Stimulated activated CD4-positive, alpha-beta T cell treated with anti-CD3 and anti-CD28 coated beads, Interleukin-1b, Interleukin-23, amount 100 ng/mL, for 4 hours (primary cell): ENCODE measurements around the gene RPS6KA2.

Source experiments
- DNase-seq, 2 donors: peaks; one replicate each; pipeline ENCODE4 v3.0.0-alpha.2; 2020; ENCODE audit warnings: low read depth in 2 of 2

RPS6KA2 gene

DNA sequence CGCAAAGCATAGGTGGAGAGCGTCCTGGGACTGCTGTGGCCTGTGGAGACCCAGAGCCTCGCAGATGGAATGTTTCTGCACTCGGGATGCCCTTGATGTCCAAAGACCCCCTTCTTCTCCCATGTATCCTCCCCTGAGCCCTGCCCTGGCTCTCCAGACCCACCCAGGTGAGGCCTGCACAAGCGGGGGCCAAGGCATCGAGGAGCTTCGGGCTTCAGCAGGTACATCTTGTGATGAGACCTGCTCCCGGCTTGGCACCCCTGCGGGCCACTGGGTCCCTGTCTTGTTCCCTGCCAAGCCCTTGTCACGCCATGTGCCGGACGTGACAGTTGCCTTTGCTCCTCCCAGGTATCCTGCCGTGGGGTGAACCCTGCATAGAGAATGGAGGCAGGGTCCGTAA lies 125.8 kb downstream of the RPS6KA2 start:
- no peak for DNase-seq

DNA sequence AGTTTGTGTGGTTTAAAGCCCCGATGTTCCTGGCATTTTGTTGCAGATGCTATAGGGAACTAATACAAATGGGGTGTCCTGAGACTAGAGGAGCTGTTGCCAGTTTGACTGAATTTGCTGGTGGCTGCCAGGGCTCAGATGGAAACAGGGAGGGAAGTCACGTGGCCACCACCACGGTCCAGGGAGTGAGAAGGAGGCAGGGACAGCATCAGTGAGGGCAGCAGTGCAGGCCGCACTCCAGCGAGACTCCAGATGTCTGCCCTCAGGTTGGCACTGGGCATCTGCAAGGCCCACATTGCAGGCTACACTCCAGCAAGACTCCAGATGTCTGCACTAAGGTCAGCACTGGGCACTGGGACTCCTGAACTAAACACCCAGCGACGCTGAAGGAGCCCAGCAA lies 126.8 kb downstream of the RPS6KA2 start:
- no peak for DNase-seq

DNA sequence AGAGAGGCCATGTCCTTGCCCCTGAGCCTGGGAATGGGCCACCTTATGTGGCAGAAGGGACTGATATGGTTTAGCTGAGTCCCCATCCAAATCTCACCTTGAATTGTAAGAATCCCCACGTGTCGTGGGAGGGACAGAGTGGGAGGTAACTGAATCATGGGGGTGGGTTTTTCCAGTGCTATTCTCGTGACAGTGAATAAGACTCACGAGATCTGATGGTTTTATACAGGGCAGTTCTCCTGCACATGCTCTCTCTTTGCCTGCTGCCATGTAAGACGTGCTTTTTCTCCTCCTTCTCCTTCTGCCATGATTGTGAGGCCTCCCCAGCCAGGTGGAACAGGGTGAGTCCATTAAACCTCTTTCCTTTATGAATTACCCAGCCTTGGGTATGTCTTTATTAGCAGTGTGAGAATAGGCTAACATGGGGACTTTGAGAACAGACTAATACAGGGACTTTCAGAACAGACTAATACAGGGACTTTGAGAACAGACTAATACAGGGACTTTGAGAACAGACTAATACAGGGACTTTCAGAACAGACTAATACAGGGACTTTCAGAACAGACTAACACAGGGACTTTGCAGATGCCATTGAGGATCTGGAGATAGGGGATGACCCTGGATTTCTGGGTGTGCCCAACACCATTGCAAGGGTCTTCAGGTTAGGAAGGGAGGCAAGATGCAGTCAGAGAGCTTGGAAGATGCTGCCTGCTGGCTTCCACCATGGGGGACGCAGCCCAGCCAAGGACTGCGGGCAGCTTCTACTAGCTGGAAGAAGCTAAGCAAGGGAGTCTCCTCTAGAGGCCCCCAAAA lies 127.5 kb downstream of the RPS6KA2 start:
- no peak for DNase-seq

DNA sequence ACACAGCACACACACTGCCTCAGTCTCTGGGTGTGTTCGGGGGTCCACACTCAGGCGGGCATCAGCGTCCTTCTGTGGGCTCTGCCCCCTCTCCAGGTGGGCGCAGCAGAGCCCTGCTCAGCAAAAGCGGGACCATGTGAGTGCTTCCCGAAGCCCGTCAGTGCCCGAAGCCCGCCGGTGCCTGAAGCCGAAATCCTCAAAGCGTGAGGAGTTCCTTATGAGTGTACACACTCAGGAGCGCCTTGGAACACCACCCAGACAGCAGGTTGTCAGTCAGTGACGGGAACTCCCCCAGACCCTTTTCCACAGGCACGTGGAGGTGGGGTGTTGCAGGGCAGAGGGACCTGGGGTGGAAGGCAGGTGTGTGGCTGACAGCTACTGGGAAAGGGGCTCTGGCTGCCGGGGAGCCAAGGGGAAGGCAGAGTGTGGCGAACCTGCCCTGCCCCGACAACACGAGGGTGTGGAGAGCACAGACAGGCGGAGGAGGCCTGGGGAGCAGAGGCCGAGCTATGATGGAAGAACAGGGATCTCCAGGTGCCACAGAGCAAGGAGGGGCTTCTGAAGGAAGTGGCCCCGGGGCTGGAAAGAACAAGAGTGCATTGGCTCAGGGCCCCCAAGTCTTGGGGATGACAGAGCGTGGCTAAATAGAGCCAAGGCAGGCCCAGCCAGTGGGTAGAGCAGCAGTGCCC lies 128.2 kb downstream of the RPS6KA2 start:
- no peak for DNase-seq

DNA sequence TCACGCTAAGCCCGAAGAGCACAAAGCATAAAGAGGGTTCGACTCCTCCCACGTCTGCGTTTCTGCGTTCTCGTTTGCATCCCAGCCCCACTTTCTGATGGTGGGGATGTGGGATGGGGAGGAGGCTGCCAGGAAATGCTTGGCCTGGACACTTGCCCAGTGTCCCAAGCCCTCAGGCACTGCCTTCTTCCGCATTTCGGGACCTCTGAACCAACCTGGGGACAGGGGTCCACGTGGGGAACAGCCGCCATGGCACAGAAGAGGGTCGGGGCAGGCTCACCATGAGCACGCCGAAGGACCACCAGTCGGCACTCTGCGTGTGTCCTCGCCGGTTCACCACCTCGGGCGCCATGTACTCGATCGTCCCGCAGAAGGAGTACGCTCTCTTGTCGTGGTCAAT lies 128.8 kb downstream of the RPS6KA2 start:
- no peak for DNase-seq

DNA sequence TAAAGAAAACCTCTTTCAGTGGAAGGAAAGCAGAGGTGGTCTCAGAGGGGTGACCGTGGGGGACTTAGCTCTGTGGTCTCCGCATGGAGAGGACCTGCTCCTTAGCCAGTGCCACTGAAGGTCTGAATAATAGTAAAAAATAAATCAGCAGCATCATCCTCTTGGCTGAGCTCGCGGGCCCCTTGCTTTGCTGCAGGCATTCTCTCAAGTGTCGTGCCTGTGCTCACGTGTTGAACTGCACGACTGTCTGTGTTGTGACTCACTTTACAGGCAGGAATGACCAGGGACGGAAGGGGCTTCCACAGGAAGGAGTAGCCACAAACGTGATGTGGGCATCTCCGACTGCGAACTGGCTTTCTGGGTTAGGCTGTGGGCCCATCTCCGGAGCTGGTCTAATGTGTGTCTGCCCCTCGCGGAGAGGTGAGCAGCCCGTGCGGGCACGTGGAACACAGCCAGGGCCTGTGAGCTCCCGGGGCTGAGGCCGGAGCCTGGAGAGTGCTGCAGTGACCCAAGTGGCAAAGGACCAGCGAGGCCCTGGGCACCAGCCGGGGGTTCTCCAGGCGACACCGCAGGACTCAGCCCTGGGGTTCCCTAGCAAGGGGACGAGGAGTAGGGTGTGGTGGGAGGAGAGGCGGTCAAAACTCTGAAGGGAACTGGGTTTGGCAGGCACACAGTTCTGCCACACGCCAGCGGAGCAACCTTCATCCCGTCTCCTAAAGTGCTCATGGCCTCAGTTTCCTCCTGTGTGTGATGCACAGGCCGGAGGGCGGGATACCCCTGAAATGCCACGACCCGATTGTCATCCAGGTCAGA lies 129.8 kb downstream of the RPS6KA2 start:
- DNase-seq: no peak

DNA sequence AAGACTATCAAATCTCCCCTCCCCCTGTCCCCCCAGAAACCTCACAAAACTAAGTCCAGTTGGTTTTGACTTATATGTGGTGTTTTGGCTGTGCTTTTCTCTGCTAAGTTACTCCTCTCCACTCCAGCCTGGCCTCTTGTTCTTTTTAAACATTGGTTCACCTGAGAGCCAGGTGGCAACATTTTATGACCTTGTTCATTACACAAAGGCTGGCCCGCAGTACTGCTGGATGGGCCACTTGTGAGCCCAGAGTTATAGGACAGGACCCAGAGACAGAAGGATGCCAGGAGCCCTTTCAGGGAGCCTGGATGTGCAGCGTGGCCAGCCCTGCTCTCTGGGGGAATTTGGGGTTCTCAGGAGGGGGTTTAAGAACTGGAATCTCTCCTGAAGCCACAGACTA lies 130.6 kb downstream of the RPS6KA2 start:
- DNase-seq: no peak

DNA sequence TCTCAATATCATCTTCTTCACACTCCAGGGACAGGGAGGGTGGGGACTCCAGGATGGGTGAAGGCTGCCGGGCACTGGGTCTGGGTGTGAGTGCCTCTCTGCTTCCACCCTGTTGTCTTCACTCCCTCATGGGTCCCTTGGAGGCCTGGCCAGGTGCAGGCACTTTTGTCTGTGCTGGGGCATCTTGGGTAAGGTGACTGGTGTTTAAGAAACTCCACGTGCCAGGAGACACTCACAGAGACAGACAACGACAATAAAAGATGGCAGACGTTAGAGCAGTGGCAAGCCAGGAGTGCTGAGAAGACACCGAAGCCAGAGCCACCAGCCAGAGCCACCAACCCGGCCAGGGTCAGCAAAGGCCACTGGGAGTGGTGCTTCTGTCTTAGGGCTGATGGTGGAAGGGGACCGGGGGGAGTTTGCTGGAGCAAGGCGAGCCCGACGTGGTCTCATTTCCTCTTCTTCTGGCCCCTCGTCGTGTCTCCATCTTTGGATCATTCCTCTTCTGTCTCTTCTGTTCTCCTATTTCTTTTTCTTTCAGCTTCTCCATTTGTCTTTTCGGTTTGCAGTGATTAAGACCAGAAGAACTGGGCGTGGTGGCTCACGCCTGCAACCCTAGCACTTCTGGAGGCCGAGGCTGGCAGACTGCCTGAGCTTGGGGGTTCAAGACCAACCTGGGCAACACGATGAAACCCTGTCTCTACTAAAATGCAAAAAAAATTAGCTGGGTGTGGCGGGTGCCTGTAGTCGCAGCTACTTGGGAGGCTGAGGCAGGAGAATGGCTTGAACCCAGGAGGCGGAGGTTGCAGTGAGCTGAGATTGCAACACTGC lies 131.3 kb downstream of the RPS6KA2 start:
- DNase-seq: no peak

DNA sequence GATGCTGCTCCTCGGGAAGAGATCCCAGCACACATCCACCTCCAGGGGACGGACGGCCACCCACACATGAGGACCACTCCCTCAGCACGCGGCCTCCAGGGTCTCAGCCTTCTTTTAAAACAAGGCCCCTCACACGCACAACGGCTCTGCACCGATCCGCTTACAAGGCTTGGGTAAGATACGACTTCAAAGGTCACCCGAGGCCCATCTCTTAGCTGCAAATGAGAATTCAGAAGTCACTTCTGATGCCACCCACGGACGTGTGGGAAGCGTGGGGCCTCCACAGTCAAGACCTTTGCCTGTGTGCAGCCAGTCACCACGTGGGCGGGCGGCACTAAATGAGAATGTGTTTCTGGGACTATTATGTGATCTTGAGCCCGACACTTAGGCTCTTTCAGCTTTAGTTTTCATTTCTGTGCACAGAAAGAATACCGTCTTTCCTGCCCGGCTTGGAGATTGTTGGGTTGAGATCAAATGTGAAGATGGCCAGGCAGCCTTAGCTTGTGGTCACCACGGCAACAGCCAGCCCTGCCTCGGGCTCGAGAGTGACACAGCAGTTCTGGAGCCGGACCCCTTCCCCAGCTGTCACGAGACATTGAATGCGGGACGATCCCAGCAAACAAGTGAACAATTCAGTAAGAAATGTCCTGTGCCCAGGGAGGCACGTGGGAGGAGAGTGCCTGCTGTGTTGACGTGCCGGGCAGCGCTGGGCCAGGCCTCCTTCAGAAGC lies 132.1 kb downstream of the RPS6KA2 start:
- peak; percentile 35 to 39 for DNase-seq

DNA sequence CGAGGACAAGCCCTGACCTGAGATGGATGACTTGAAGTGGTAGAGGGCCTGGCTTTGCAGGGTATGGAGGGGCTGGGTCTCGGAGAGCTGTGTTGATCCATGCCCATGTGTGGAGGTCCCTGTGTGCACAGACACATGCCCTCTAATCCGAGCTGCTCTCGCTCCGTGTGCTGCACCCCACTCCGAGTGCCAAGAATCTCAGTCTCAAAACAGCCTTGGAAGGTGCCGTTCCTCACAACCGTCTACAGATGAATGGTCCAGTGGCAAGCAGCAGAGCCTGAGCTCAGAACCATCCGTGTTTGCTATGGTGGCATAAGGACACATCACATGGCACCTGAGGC lies 133.0 kb downstream of the RPS6KA2 start:
- DNase-seq: no peak

DNA sequence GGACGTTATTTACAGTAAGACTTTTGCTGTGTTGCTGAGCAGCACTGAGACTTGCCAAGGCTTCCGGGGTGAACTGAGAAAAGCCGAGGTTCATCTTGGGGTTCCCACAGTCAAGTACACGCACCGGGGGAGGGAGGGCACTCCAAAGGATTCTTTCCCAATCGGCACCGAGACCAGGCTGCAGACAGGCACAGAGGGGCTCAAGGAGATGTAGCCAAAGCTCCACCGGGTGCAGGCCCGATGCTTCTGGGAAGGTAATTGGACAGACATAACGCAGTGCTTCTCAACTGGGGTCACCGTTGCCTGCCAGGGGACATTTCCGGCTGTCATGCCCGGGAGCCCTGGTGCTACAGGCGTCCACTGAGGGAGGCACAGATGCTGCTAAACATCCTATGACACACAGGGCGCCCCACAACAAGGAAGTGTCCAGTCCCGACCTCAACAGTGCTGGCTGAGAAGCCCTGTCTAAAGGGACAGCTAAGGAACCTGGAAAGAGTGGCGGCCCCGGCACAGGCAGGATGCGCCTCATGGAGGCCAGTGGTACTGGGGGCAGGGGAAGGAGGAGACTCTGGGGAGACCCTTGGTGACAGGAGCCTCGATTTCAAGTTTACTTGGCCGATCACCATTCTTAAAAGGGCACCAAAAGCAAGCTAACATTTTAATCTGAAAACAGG lies 133.5 kb downstream of the RPS6KA2 start:
- DNase-seq: no peak

DNA sequence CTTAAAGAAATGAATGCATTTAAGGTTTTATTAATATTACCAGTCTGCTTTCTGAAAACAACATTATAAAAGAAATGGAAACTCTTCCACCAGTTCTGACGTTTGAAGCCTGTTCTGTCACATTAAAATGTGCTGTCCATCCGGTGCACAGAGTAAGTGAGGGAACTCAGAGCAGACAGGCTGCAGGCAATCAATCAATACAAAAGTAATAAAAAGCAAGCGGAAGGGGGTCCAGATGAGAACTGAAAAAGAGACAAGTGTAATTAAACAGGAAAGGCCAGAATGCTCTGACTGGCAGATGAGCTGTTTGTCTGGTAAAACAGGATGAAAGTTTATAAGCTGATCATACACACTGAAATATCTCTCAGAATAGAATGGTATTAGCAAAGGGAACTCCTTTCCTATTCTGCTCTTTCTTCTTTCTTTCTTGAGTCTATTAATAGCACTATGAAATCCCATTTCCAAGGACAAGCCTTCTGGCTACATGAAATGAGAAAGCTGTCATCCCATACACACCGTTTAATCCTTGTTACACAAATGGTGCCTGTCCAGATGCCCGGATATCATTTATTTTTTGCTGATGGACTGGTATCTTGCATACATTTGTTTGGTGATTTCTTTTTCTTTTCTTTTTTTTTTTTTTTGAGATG lies 134.8 kb downstream of the RPS6KA2 start:
- DNase-seq: no peak

DNA sequence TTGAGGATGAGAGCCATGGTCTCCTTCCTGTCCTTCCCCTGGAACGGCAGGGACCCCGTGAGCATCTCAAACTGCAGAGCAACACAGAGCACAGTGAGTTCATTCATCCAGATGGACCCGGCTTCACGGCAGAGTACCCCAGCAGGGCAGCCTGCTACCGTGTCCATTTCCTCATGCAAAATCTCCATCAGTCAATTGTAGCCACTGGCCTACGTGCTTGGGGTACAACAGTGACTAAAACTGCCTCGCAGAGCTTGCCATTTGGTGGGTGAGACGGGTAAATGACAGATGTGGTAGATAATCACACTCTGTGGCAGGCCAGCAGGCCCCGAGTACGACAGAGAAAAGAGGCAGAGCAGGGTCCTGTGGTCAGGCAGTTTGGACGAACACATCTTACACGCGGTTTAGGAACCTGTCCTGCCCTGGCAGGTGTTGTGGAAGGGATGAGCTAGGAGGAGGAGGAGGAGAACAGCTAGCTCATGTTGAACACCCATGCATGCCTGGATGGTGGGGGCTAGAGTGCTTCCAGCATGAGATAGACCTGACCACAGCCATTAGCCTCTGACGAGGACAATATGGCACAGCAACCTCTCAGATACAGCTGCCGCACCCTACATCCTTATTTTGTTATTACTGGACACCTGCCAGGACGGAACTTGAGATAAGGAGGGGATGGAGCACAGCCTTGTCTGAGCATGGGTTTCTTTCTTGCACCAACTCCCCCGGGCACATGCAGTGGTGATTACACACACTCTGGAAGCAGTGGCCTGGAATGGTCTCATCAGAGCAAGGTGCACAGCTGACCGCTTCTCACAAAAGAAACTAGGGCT lies 136.2 kb downstream of the RPS6KA2 start:
- DNase-seq: no peak

DNA sequence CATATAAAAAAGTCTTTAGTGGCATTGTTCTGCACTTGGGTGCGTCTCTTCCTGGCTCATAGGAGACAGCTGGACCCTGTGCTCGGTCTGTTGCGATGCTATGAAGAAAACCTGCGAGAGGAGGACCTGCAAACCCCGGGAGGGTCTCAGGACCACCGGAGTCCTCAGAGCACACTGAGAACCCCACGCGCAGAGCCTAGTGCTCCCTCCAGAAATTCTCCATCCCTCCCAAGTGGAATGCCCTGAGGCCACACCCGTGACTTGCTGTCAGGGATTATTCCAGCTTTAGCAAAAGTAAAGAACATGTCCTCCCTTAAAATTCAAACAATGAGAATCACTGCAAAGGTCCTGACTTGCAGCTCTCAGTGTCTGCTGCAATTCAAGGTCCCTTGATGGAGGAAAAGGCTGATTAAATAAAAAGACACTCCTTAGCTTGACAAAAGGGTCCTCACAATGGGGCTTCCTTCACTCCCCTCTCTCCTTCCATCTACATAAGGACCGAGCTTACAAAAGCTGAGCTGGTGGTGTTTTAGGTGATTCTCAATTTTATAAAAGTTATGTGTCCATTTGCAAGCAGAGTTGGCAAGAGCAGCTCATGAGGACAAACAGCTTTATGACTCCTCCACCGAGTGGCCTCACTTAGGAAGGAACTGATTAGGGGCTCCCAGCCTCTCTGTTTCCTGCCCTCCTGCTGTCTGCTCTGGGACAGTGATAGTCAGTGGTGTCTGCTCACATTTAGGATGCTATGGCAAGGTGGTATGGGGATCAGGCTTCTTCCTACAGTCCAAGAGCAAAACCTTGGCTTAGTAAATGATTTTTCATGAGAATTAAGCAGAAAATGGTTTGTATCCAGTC lies 137.5 kb downstream of the RPS6KA2 start:
- DNase-seq: no peak

DNA sequence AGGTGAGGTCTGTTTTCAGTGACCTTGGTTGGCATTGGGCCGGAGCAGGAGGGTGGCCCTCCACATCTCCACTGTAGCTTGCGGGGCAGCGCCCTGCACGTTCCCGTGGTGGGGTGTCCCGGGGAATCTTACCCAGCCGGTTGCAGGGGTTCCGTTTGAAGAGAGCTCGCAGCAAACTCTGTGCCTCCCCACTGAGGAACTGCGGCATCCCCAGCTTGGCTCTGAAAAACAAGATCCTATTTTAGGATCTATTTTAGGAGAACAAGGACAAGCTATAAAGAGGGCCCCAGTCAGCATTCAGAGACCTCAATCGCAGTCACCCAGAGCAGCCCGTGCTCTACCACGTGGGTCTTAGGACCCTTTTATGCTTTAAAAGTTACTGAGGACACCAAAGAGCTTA lies 138.3 kb downstream of the RPS6KA2 start:
- no peak for DNase-seq

DNA sequence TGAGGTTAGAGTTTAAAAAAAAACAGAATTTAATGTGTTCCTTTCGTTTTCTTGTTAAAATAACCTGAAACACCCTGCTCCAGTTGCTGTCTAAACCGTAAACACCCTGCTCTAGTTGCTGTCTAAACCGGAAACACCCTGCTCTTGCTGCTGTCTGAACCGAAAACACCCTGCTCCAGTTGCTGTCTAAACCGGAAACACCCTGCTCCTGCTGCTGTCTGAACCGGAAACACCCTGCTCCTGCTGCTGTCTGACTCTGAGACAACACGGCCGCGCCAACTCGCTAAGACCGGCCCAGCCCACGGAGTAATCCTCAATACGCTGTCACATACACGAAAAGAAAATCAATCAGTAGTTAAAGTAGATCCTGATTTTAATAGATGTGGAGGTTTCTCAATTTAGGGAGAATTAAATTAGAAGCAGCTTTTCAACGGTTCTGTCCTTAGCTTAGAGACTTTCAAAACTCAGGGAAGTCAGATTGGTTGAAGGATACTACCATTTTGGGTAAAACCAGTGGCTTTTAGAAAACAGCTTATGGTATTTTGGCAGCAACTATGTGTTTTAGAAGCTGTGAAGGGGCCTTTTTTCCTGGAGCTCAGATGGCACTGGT lies 138.9 kb downstream of the RPS6KA2 start:
- DNase-seq: peak; percentile 49 to 65

DNA sequence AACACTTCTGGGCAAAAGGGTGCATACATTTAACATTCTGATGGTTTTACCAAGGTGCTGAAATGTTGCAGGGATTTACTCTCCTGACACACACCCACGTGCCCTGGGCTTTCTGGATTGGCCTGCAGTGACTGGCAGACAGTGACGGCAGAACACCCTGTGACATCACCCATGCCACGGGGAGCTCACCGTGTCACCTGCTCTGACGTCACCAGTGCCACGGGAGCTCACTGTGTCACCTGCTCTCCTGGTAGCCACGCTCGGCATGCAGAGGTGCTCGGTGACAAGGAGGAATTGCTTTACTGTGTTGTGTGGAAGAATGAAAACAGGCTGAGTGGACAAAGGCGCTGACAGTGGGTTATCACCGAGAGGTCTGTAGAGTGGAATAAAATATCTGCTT lies 139.9 kb downstream of the RPS6KA2 start:
- DNase-seq: no peak

DNA sequence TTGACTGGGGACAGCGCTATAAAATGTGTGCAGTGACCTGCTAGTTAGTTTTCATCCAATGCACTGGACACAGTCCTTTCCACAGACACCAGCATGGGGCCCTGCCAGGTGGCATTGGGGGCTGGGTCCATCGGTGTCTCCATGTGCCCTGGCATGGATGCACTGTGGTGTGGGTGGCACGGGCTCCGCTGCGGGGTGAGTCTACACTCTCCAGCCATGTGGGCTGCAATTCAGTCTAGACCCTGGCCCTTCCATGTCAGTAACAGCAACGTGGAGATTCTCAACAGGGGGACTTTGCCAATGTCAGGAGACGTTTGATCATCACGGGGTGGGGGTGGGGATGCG lies 140.5 kb downstream of the RPS6KA2 start:
- DNase-seq: no peak
